CD4-positive, alpha-beta T cell treated with Interleukin-6 for 4 hours (primary cell): ENCODE results near the gene RAPGEF5.

Experiments used
- DNase-seq: peaks from one replicate; pipeline ENCODE4 v3.0.0-alpha.2; 2020; ENCODE audit warnings: mixed read lengths

RAPGEF5 gene

GRCh38 chr7:22375359-22376048, 18.6 kb upstream of the RAPGEF5 start:
- no peak for DNase-seq

- no peak for DNase-seq
These were observed 17.0 kb upstream of the RAPGEF5 start for GRCh38 chr7:22373911-22374310.

- no peak for DNase-seq
These were observed 16.4 kb upstream of the RAPGEF5 start for GRCh38 chr7:22373388-22373787.

DNA sequence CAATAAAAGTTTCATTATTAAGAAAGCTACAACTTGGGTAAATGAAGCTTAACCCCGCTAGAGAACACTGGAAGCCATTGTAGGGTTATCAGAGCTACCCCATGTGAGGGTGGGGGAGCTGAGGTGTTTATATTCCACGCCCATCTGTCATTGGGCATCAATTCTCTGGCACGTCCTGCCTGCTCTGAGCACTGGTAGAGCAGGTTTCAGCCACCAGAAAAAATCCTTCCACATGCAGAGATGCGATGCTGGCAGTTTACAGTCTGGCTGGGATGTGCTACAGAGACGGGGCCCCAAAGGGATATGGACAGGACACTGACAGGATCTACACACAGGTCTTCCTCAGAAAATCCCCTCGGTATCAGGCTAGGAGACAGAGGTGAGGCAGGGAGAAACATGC, 15.9 kb upstream of the RAPGEF5 start:
- no peak for DNase-seq

- no peak for DNase-seq
These were observed 14.9 kb upstream of the RAPGEF5 start for GRCh38 chr7:22371878-22372277.

DNA sequence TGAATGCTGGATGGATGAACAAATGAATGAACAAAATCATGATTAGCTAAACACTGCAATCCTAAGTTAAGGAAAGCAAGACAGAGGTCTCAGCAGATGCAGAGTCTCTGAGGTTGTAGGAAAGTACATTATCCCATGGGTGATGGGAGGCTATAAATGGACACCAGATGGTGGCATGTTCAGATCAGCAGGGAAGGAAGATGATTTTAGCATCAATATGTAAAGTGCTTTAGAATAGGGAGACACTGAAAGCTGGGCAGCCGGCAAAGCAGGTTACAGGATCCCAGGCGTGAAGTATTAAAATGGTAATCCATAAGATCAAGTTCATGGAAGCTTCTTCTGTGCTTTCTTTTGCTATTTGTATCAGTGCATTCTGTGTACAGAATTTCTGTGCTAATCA, 7.9 kb upstream of the RAPGEF5 start:
- DNase-seq, result no peak

DNA sequence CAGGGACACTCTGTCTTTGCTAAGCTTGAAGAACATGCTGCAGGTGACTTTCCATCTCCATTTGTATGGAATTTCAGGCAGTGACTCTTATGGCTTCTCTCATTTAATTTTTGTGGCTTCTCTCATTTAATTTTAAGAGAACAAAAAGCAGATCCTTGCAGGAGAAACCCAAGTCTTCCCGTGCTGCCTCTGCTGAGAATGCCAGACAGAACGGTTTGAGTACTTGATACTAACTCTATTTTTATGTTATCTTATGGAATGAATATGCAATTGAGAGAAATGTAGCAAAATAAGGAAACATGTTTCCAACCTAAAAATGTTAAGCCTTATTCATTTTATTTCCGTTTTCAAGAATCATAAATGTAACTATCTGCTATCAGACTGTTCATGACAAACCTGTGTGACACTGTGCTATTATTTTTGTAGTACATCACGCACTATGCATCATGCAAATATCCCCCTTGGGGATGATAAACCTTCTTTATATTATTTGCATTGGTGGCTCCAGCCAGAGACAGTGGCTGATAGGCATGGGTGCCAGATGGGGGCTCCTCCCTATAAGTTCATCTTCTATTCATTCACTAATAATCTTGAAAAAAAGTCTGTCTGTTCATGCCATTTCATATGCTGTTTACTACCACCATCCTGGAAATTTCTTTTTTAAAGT, 6.9 kb upstream of the RAPGEF5 start:
- no peak for DNase-seq

- DNase-seq, result no peak
These were observed 4.8 kb upstream of the RAPGEF5 start for GRCh38 chr7:22361795-22362194.

DNA sequence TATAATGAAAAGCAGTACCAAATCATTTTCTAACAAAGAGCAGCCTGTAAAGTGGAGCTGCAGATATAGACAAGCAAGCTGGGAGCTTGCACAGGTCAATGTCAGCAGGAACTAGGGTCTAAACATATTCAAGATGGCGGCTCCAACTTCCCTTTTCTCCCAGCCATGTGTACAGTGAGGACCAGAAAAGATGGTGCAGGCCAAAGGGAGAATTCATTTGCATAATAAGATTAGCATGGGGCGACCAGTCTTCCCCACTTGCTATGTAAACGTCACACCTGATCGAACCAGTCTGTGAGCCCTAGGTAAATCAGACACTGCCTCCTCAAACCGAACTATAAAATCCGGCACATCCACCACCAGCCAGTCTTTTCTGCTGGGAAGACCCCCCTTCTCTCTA, 4.4 kb upstream of the RAPGEF5 start:
- no peak for DNase-seq

GRCh38 chr7:22358820-22359697, 2.1 kb upstream of the RAPGEF5 start:
- no peak for DNase-seq

- no peak for DNase-seq
These were observed 589 bp upstream of the RAPGEF5 start for GRCh38 chr7:22357311-22358175.

DNA sequence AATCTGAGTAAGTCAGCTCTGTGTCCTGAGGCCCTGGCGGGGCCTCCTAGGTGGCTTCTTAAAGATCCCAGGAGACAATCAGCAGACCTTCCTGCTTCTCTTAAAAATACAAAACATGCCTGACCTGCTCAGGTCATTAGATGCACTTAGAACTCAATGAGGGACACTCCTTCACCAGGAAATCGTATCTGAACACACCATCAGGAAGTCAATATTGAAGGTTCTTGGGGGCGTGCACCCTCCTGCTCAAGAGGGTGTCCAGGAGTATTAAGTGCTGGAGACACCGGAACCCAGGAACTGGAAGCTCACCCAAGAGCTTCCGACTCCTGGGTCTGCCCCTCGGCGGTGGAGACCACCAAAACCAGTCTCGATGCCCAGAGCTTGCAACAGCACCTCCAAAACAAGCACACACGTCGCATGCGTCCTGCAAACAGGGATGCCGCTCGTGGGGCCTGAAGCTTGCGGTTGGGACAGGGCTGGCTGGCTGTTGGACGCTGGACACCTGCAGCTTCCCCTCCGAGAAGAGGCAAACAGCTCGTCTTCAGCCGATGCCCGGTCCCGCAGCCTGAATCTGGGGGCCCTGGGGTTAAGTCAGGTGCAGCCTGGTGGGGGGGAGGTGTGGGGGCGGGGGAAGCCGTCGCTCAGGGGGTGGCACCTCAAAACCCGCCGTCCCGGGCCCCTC, 803 bp downstream of the RAPGEF5 start:
- DNase-seq, result no peak

- DNase-seq, result no peak
These were observed 1.3 kb downstream of the RAPGEF5 start for GRCh38 chr7:22355620-22356009.

DNA sequence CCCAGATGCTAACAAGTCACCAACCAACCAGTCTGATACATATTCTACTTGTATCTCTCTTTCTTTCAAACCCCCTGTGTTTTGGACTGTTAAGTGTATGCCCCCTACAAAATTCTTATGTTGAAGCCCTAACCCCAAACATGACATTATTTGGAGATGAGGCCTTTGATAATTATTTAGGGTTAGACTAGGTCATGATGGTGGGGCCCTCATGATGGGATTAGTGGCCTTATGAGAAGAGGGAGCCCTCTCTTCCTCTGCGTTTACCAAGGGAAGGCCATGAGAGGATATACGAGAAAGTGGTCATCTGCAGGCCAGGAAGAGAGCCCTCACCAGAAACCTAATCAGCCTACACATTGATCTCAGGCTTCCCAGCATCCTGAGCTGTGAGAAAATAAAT, 2.5 kb downstream of the RAPGEF5 start:
- DNase-seq, result no peak

DNA sequence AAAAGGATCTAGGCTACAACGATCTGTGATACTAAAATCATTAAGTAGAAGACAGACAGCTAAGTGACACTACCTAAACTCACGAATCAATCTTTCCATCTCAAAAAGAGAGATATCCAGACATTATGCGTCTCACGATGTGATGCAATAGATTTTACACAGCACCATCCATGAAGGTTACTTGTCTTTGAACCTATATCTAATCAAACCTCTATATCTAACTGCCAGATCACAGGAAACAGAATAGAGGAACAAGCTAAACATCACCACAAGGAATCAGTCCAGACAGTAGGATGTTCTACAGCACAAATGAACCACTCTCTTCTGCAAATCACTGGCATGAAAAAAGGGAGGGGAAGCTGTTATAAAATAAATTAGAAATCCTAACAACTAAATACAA, 4.1 kb downstream of the RAPGEF5 start:
- no peak for DNase-seq

DNA sequence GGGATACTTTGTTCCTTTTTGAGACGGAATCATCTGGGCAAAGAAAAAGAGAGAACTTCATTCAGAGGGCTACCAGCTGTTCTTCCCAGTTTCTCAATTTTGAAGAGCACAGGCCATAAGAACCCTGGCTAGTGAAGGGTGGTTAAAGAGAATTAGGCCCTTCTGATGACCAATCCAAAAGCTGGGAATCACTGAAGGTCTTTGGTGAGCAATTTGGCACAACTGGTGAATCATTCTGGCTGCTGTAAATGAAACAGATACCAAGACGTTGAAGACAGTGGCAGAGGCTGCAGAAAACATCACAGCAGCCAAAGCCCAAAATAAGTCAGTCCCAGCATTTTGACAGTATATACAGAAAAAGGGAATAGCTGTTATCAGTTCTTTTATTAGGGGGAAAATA, 5.1 kb downstream of the RAPGEF5 start:
- DNase-seq, result no peak

DNA sequence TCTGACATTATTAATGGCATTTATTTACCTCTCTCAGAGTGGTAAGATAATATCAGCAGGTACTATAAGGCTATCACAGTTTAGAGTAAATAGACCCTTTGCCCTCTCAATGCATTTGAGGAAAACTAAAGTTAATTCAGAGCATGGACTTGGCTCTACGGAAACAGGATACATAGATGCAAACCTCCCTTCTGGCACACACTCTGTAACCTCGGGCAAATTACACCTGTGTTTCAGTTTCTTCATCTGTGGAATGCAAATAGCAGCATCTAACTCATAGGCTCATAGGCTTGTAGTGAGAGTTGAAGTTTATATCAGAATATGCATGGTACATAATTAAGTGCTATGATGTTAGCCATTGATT, 5.6 kb downstream of the RAPGEF5 start:
- DNase-seq, result no peak

DNA sequence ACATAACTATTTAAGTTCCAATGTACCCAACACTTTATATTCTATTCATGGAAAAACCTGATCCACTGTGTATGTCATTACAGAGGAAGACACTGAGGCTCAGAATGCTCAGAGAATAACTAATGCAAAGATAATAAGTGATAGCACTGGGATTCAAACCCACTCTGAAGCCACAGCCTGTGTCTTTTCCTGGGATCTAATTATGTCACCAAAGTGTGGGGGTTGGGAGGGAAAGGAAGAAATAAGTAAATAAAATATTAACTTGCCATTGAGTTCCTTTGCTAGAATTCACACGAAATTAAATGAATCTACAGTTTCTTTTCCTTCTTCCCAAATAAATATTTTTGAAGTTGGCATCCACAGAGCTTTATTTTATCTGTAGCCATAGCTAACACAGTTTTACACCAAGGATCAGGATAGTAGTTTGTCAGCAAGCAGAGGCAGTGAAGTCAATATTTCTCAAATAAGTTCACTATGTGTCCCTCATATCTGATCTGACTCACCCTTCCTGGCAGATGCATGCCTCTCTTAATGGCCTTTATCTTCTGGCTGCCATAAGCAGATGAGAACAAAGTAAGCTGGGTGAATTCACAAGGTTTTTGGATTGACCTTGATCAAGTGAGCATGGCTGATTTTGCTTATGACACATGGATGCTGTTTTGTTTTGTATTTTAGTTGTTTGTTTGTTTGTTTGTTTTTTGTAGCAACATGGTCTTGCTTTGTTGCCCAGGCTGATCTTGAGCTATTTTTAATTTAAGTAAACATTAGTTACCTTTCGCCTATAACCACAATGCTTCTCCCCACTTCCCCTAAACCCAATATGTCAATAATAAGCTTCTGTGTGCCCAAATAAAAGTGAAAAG, 6.3 kb downstream of the RAPGEF5 start:
- no peak for DNase-seq

DNA sequence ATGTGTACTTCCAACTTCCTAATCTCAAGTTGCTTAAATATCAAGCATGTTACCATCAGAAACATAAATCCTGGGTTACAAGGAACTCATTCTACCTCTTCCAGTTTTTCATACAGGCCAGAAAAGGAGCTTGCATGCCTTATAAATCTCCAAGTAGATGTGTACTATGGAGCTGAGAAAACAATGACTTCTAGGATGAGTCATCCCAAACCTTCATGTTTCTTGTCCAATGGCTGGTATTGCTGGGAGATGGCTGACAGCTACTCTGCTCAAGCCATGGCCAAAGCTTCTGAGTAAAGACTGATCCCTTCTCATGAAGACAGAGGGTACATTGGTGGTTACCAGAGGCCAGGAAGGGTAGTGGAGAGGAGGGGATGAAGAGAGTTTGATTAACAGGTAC, 8.6 kb downstream of the RAPGEF5 start:
- DNase-seq, result no peak

DNA sequence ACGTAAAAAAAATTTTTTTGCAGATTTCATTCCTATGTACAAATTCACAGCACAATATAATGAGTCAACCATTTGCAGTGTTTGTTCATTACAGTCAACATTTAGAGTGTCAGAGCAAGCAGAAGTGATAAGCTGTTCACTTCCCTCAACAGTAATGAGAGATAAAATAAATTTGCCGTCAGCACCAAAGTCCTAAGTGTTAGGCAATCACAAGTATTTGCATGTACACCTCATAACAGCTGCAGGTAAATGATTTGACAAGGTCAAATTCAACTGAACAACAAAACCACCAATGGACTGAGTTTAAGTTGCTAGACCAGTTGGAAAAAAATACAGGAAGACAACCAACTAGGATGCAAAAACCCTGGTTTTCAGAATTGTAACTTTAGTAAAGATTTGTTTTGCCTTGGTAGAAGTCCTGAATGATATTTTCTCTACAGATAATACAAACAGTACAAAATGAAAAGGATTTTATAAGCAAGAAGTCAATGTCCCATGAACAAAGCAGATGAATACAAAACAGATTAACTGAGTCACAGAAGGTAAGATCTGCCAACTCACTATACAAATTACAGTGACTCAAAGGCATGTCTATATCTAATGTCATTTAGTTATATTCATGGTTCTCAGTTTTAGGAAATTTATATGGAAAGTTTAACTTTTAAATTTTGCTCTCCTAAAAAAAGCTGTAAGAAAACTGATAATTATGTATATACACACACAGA, 10.4 kb downstream of the RAPGEF5 start:
- DNase-seq, result no peak

DNA sequence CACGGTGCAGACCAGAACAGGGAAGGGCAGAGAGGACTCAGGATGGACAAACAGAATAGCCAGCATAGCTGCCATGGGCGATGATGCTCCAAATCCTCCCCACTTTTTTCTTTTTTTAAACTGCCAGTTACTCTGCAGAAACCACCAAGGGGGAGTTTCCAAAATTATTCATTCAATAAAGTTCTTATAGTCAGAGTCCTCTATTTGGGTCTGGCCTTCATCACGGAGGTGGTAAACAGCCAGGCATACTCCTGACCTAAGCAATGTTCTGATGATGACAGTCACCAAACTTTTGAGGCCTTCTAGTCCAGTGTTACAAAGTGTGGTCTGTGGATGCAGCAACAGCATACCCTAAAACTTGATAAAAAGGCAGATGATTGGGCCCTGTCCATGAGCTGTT, 12.3 kb downstream of the RAPGEF5 start:
- no peak for DNase-seq
